CD14-positive monocyte (primary cell): ENCODE measurements around the gene SLC24A3. TPM values are rescaled to one million over a fixed set of nuclear protein-coding genes. Genes with fewer than 3 reads are reported as not detected.

ENCODE experiments used
- DNase-seq, 3 donors: peaks; one replicate each; pipeline ENCODE4 v3.0.0-alpha.2; 2011 to 2022
- H2AFZ ChIP-seq: 2 replicates; pipeline ENCODE4 v1.6.0; 2012; ENCODE audit warnings: mild to moderate bottlenecking, low read depth, low read length, inconsistent platforms; ENCODE audit not compliant: insufficient read depth, poor library complexity, severe bottlenecking
- H3K27ac ChIP-seq, 2 donors: 1 replicate in 1 of 2; 2 replicates in 1 of 2; pipeline ENCODE4 v1.5.1; 2012 to 2013; ENCODE audit warnings: low read length in 2 of 2, control low read depth in 1 of 2, inconsistent platforms in 1 of 2, low read depth in 1 of 2, mild to moderate bottlenecking in 1 of 2
- H3K27me3 ChIP-seq, 2 donors: one replicate each; pipeline versions ENCODE4 v1.6.0 to v1.6.1; 2011 to 2013; ENCODE audit warnings: low read length in 2 of 2; ENCODE audit not compliant: control insufficient read depth in 2 of 2, insufficient read depth in 2 of 2
- H3K36me3 ChIP-seq, 2 donors: replicated peaks in 1 of 2; 1 replicate in 1 of 2; 2 replicates in 1 of 2; pipeline versions ENCODE4 v1.5.1 to v1.6.1; 2012 to 2013; ENCODE audit warnings: low read length in 2 of 2, control low read depth in 1 of 2, inconsistent platforms in 1 of 2, mild to moderate bottlenecking in 1 of 2; ENCODE audit not compliant: insufficient read depth in 2 of 2, control insufficient read depth in 1 of 2
- H3K4me1 ChIP-seq, 2 donors: 1 replicate in 1 of 2; 2 replicates in 1 of 2; pipeline versions ENCODE4 v1.5.1 to v1.6.1; 2012 to 2013; ENCODE audit warnings: low read length in 2 of 2, control low read depth in 1 of 2, inconsistent platforms in 1 of 2, mild to moderate bottlenecking in 1 of 2, moderate library complexity in 1 of 2; ENCODE audit not compliant: insufficient read depth in 2 of 2, control insufficient read depth in 1 of 2
- H3K4me2 ChIP-seq: replicated peaks from 2 replicates; pipeline ENCODE3; 2012; ENCODE audit warnings: low read length, moderate library complexity, mild to moderate bottlenecking; ENCODE audit not compliant: poor library complexity, severe bottlenecking; ENCODE audit errors: extremely low read depth
- H3K4me3 ChIP-seq, 3 experiments: fragments of 200-600 bp in 1 of 3; sonication (generic) in 1 of 3; replicated peaks in 1 of 3; 1 replicate in 2 of 3; 2 replicates in 1 of 3; pipeline ENCODE4 v1.5.1; 2011 to 2013; ENCODE audit warnings: low read length in 3 of 3, mild to moderate bottlenecking in 3 of 3, control low read depth in 2 of 3, low read depth in 2 of 3, inconsistent platforms in 1 of 3, moderate library complexity in 1 of 3
- H3K79me2 ChIP-seq: 2 replicates; pipeline ENCODE4 v1.6.0; 2012; ENCODE audit warnings: mild to moderate bottlenecking, control low read depth, inconsistent platforms, low read length, moderate library complexity; ENCODE audit not compliant: insufficient read depth
- H3K9ac ChIP-seq: 2 replicates; pipeline ENCODE4 v1.6.0; 2017; ENCODE audit warnings: low read length, mild to moderate bottlenecking; ENCODE audit not compliant: insufficient read depth, poor library complexity, severe bottlenecking
- H3K9me3 ChIP-seq, 2 donors: replicated peaks in 1 of 2; 1 replicate in 1 of 2; 2 replicates in 1 of 2; pipeline versions ENCODE4 v1.5.1 to v1.6.1; 2012 to 2013; ENCODE audit warnings: low read length in 2 of 2, control low read depth in 1 of 2; ENCODE audit not compliant: control insufficient read depth in 1 of 2, insufficient read depth in 1 of 2
- H4K20me1 ChIP-seq: 2 replicates; pipeline ENCODE4 v1.6.0; 2012; ENCODE audit warnings: mild to moderate bottlenecking, low read length, control low read depth, moderate library complexity; ENCODE audit not compliant: insufficient read depth
- H3K27ac Mint-ChIP-seq, 7 donors: one replicate each; pipeline ENCODE4 v1.8.0; 2020; ENCODE audit warnings: mild to moderate bottlenecking in 7 of 7, mixed read lengths in 7 of 7, moderate library complexity in 6 of 7, inconsistent platforms in 2 of 7
- H3K27me3 Mint-ChIP-seq, 3 donors: one replicate each; pipeline ENCODE4 v1.8.0; 2021 to 2022; ENCODE audit warnings: low read depth in 3 of 3, mild to moderate bottlenecking in 3 of 3, mixed read lengths in 3 of 3, moderate library complexity in 3 of 3, inconsistent platforms in 1 of 3
- H3K36me3 Mint-ChIP-seq, 2 donors: one replicate each; pipeline ENCODE4 v1.8.0; 2020; ENCODE audit warnings: mixed read lengths in 2 of 2, inconsistent platforms in 1 of 2, mild to moderate bottlenecking in 1 of 2
- H3K4me1 Mint-ChIP-seq: one replicate; pipeline ENCODE4 v1.8.0; 2020; ENCODE audit warnings: mild to moderate bottlenecking, mixed read lengths
- H3K4me3 Mint-ChIP-seq, 2 donors: one replicate each; pipeline ENCODE4 v1.8.0; 2020; ENCODE audit warnings: mild to moderate bottlenecking in 2 of 2, mixed read lengths in 2 of 2, moderate library complexity in 1 of 2
- H3K9me3 Mint-ChIP-seq, 7 donors: one replicate each; pipeline ENCODE4 v1.8.0; 2020 to 2022; ENCODE audit warnings: mixed read lengths in 7 of 7, mild to moderate bottlenecking in 6 of 7, moderate library complexity in 6 of 7, inconsistent platforms in 2 of 7
- CTCF ChIP-seq: fragments of 200-600 bp; IDR thresholded peaks from one replicate; pipeline ENCODE4 v1.8.0; 2022; ENCODE audit warnings: antibody characterized with exemption, mild to moderate bottlenecking
- WGBS: methylation state at CpG from one replicate; pipeline ENCODE4 v1.1.5; 2013; ENCODE audit warnings: missing lambda C conversion rate; ENCODE audit not compliant: insufficient coverage; 5-methylcytosine and 5-hydroxymethylcytosine counted together
- intact Hi-C, 2 donors: fragments of 100-400 bp; cut with micrococcal nuclease; formaldehyde crosslinking; loops; one replicate each; pipeline versions ENCODE4 v1.15.0 to v1.15.1; 2023
- polyA plus RNA-seq, 3 donors: library from polyadenylated mRNA; depleted of rRNA in 1 of 3; unstranded in 2 of 3; stranded (reverse) in 1 of 3; fragments of 300-500 nt in 2 of 3; fragments of >200 nt in 1 of 3; fragmentation: Illumina TruSeq in 2 of 3; gene quantifications; 1 replicate in 2 of 3; 2 replicates in 1 of 3; pipeline ENCODE4 v1.2.3, GENCODE V29; 2012 to 2021

Gene SLC24A3
- polyA plus RNA-seq, 3 donors: 0.04 to 0.08 TPM; not detected in 1

- no peak for TF ChIP-seq CTCF
- H3K36me3 Mint-ChIP-seq: peaks cover 0 to 2% of the 10 kb centered on the region in 2 donors
- no CpG with 5 or more reads among the region's 2 CpGs for WGBS
Measured at GRCh38 chr20:19256085-19256484, 43.6 kb downstream of the SLC24A3 start.

DNA sequence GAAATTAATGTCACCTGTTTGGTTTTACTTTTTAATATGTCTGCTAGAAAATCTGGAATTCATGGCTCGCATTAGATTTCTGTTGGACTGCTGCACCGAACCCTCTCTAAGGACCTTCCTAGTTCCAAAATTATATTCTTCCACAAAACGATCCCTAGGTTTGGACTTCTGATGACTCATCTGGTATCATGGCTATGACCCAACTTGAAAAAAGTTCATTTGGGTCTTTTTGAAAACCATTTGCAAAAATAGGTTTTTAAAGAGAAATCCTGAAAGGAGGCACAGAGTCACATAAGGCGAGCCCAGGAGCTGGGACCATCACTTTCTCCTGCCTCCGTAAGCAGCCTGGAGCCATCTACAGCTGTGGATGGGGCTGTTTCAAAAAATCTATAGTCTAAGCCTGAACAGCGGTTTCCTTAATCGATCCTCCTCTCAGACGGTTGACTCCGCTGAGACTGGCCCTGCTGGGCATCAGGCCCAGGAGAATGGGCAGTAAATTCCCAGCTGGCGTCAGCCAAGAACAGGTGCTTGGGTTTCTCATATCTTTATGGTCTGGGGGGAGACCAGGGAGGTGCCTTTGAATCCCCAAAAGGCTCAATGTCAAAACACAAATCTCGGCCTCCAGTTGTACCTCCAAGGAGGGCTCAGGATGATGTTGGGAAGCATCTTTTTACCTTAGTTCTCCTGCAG is 44.6 kb downstream of the SLC24A3 start:
- Mint-ChIP-seq H3K27me3 (peaks cover 0 to 2% (median 0%) of the 10 kb centered on the region in 3 donors), H3K27ac (no peak overlapping the region), H3K4me1 (peaks cover 64% of the 10 kb centered on the region), H3K9me3 (peaks cover 0 to 2% (median 0%) of the 10 kb centered on the region in 7 donors), H3K36me3 (peaks cover 0 to 2% of the 10 kb centered on the region in 2 donors), H3K4me3 (no peak overlapping the region)
- 100% methylated on average over 7 of the region's 11 CpGs for WGBS
- no peak overlapping the region for H3K27ac ChIP-seq
- no peak overlapping the region for H2AFZ ChIP-seq
- no peak for TF ChIP-seq CTCF
- no peaks in the 10 kb centered on the region for H3K36me3 ChIP-seq
- peaks cover 57 to 62% of the 10 kb centered on the region in 2 donors for H3K4me1 ChIP-seq
- no peak overlapping the region for H3K4me2 ChIP-seq
- H3K9ac ChIP-seq: no peak overlapping the region
- no peak overlapping the region for H3K4me3 ChIP-seq
- no peak for DNase-seq
- no peaks in the 10 kb centered on the region for H3K27me3 ChIP-seq
- no peaks in the 10 kb centered on the region for H3K79me2 ChIP-seq
- H4K20me1 ChIP-seq: no peaks in the 10 kb centered on the region
- no peaks in the 10 kb centered on the region for H3K9me3 ChIP-seq
- intact Hi-C loops: no loop called here

More at GRCh38 chr20:19256085-19256484, 43.6 kb downstream of the SLC24A3 start:
- H3K27ac Mint-ChIP-seq: peak overlapping the region in 2 of 7 donors; percentile 10 to 44
- Histone ChIP-seq H3K27ac (no peak overlapping the region), H3K4me1 (peaks cover 64 to 71% of the 10 kb centered on the region in 2 donors), H3K27me3 (no peaks in the 10 kb centered on the region), H2AFZ (no peak overlapping the region), H4K20me1 (no peaks in the 10 kb centered on the region), H3K4me3 (no peak overlapping the region), H3K4me2 (no peak overlapping the region), H3K9me3 (no peaks in the 10 kb centered on the region), H3K9ac (no peak overlapping the region), H3K79me2 (no peaks in the 10 kb centered on the region), H3K36me3 (no peaks in the 10 kb centered on the region)
- intact Hi-C loops: no loop called here
- DNase-seq: no peak
- peaks cover 0 to 2% (median 0%) of the 10 kb centered on the region in 7 donors for H3K9me3 Mint-ChIP-seq
- H3K27me3 Mint-ChIP-seq: peaks cover 0 to 2% (median 0%) of the 10 kb centered on the region in 3 donors
- H3K4me1 Mint-ChIP-seq: peaks cover 74% of the 10 kb centered on the region
- no peak overlapping the region for H3K4me3 Mint-ChIP-seq
